ENCODE results near the gene IGF2.
"Not testable (repeated sequence)": the region's sequence is repeated elsewhere in the genome, so short reads cannot be mapped to it uniquely, and the experiment has no call there.

Gene IGF2

GRCh38 chr11:2136209-2136951 is 2.8 kb downstream of the IGF2 start:
- DNase-seq = no peak

GRCh38 chr11:2135648-2136201 is 3.5 kb downstream of the IGF2 start:
- no peak for DNase-seq

GRCh38 chr11:2135018-2135569 is 4.1 kb downstream of the IGF2 start:
- no peak for DNase-seq

GRCh38 chr11:2134022-2135010 is 4.9 kb downstream of the IGF2 start:
- DNase-seq = no peak

- no peak for DNase-seq
These were observed 5.8 kb downstream of the IGF2 start for GRCh38 chr11:2133241-2134021.

GRCh38 chr11:2132874-2133240 is 6.3 kb downstream of the IGF2 start:
- no peak for DNase-seq

- DNase-seq = no peak
These were observed 6.9 kb downstream of the IGF2 start for GRCh38 chr11:2132246-2132645.

- DNase-seq = no peak
These were observed 7.6 kb downstream of the IGF2 start for GRCh38 chr11:2131371-2132236.

GRCh38 chr11:2130881-2131352 is 8.3 kb downstream of the IGF2 start:
- no peak for DNase-seq

- DNase-seq = no peak
These were observed 9.4 kb downstream of the IGF2 start for GRCh38 chr11:2129699-2130366.

- no peak for DNase-seq
These were observed 9.9 kb downstream of the IGF2 start for GRCh38 chr11:2129308-2129698.

GRCh38 chr11:2128511-2129307 is 10.5 kb downstream of the IGF2 start:
- DNase-seq = no peak

- no peak for DNase-seq
These were observed 11.1 kb downstream of the IGF2 start for GRCh38 chr11:2128130-2128510.

GRCh38 chr11:2127482-2128129 is 11.6 kb downstream of the IGF2 start:
- DNase-seq = no peak

GRCh38 chr11:2126520-2127085 is 12.6 kb downstream of the IGF2 start:
- DNase-seq = no peak

- not testable (repeated sequence) for DNase-seq
These were observed 14.3 kb downstream of the IGF2 start for GRCh38 chr11:2124736-2125484.

GRCh38 chr11:2123628-2123960 is 15.6 kb downstream of the IGF2 start:
- no peak for DNase-seq

GRCh38 chr11:2122907-2123627 is 16.1 kb downstream of the IGF2 start:
- DNase-seq = no peak

All from CD4-positive, alpha-beta T cell treated with Interferon alpha-2 for 1 hour (primary cell).